ENCODE measurements around the gene SLC7A9. TPM values are rescaled to one million over a fixed set of nuclear protein-coding genes. Genes with fewer than 3 reads are reported as not detected.
"Not testable (repeated sequence)": the region's sequence is repeated elsewhere in the genome, so short reads cannot be mapped to it uniquely, and the experiment has no call there.

Gene SLC7A9
- total RNA-seq, 2 experiments from 2014 or later: not detected

DNA sequence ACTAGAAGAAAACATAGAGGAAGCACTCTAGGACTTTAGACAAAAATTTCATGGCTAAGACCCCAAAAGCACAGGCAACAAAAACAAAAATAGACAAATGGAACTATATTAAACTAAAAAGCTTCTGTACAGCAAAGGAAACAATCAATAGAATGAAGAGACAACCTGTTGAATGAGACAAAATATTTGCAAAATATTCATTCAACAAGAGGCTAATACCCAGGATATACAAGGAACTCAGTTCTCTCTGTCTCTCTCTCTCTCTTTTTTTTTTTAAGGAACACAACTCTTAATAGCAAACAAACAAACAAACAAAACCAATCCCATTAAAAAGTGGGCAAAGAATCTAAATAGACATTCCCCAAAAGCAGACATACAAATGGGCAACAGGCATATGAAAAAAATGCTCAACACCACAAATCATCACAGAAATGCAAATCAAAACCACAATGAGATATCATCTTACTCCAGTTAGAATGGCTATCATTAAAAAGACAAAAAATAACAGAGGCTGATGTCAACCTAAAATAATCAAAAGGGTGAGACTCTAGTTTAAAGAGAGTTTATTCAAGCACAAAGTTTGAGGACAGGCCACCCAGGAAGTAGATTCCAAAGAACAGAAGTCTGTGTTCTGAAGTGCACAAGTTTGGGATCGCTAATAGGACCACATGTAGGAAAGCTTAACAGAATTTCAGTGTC is 27.1 kb upstream of the SLC7A9 start:
- intact Hi-C loops (cut with micrococcal nuclease): no loop called here
- Mint-ChIP-seq H3K4me3 (no peak overlapping the region), H3K4me1 (ENCODE audit: low read depth) (peaks cover 5% of the 10 kb centered on the region), H3K9me3 (peaks cover 19% of the 10 kb centered on the region), H3K36me3 (ENCODE audit: low read depth) (peaks cover 52% of the 10 kb centered on the region), H3K27me3 (ENCODE audit: low read depth) (no peaks in the 10 kb centered on the region), H3K27ac (no peak overlapping the region)
- CTCF ChIA-PET: no interaction called here
- no peak for DNase-seq

- DNase-seq: no peak
- H3K27ac Mint-ChIP-seq: no peak overlapping the region
- no peaks in the 10 kb centered on the region for H3K27me3 Mint-ChIP-seq (ENCODE audit: low read depth)
- intact Hi-C loops (cut with micrococcal nuclease): no loop called here
- CTCF ChIA-PET: no interaction called here
- peaks cover 5% of the 10 kb centered on the region for H3K4me1 Mint-ChIP-seq (ENCODE audit: low read depth)
- H3K4me3 Mint-ChIP-seq: no peak overlapping the region
- H3K36me3 Mint-ChIP-seq (ENCODE audit: low read depth): peaks cover 52% of the 10 kb centered on the region
- peaks cover 23% of the 10 kb centered on the region for H3K9me3 Mint-ChIP-seq
These were observed 25.8 kb upstream of the SLC7A9 start for GRCh38 chr19:32895384-32895783.

DNA sequence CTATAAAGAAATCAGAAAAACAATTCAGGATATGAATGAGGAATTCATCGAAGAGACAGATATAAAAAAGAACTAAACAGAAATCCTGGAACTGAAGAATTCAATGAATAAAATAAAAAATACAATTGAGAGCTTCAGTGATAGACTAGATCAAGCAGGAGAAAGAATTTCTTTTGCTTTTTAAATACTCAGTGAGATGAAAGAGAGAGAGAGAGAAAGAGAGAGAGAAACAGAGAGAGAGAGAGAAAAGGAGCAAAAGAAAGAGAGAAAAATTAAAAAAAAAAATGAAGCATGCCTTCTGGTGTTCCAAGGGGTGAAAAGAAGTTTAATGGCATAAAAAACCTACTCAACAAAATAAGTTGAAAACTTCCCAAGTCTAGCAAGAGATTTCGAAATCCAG is 22.0 kb upstream of the SLC7A9 start:
- Mint-ChIP-seq H3K27me3 (ENCODE audit: low read depth) (no peaks in the 10 kb centered on the region), H3K4me3 (no peak overlapping the region), H3K9me3 (peaks cover 23% of the 10 kb centered on the region), H3K27ac (no peak overlapping the region), H3K4me1 (ENCODE audit: low read depth) (peaks cover 5% of the 10 kb centered on the region), H3K36me3 (ENCODE audit: low read depth) (peaks cover 43% of the 10 kb centered on the region)
- intact Hi-C loops (cut with micrococcal nuclease): no loop called here
- no peak for DNase-seq
- CTCF ChIA-PET: interaction anchor here (0.7 kb wide), 1 partner anchor 471 kb away, joined by 3 read pairs; no protein-coding TSS in a partner anchor

DNA sequence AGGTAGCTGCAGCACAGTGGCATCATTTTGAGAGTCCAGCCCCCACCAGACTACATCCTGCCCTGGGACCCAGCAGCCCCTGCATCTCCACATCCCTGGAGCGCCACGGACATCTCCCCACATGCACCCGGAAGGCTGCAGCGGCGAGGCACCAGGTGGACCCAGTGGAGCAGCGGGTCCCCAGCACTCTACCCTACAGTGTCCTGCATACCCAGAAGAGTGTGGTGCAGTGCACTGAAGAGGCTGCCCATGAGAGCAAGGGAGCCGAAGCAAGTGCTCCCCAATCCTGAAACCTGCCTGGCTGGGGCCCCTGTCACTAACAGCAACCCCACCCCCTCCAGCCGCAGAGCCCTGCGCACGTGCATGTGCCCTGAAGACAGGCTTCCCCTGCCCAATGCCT is 21.3 kb upstream of the SLC7A9 start:
- Mint-ChIP-seq H3K27ac (no peak overlapping the region), H3K4me3 (no peak overlapping the region), H3K4me1 (ENCODE audit: low read depth) (peaks cover 5% of the 10 kb centered on the region), H3K9me3 (peaks cover 23% of the 10 kb centered on the region), H3K36me3 (ENCODE audit: low read depth) (peaks cover 37% of the 10 kb centered on the region), H3K27me3 (ENCODE audit: low read depth) (no peaks in the 10 kb centered on the region)
- no peak for DNase-seq
- intact Hi-C loops (cut with micrococcal nuclease): no loop called here
- CTCF ChIA-PET: no interaction called here

DNA sequence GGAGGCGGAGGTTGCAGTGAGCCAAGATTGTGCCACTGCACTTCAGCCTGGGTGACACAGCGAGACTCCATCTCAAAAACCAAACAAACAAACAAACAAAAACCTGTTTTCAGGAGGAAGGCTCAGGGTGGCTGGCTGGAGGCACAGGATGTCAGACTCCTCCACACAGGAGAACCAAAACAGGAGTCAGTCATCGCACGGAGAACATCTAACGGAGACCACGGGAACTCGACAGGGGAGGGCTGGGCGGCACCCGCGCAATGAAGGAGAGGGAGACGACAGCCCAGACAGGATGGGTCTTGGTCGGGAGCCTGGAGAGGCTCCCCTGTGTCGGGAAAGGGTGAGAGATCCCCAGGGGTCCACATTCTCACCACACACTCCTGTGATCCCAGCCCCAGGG is 20.8 kb upstream of the SLC7A9 start:
- CTCF ChIA-PET: no interaction called here
- Mint-ChIP-seq H3K36me3 (ENCODE audit: low read depth) (peaks cover 37% of the 10 kb centered on the region), H3K27ac (no peak overlapping the region), H3K27me3 (ENCODE audit: low read depth) (no peaks in the 10 kb centered on the region), H3K9me3 (peaks cover 23% of the 10 kb centered on the region), H3K4me3 (no peak overlapping the region), H3K4me1 (ENCODE audit: low read depth) (peaks cover 4% of the 10 kb centered on the region)
- no peak for DNase-seq
- intact Hi-C loops (cut with micrococcal nuclease): no loop called here

- Mint-ChIP-seq H3K9me3 (peaks cover 22% of the 10 kb centered on the region), H3K36me3 (ENCODE audit: low read depth) (peaks cover 27% of the 10 kb centered on the region), H3K27me3 (ENCODE audit: low read depth) (no peaks in the 10 kb centered on the region), H3K27ac (no peak overlapping the region), H3K4me3 (no peak overlapping the region), H3K4me1 (ENCODE audit: low read depth) (no peaks in the 10 kb centered on the region)
- no peak for DNase-seq
- intact Hi-C loops (cut with micrococcal nuclease): no loop called here
- CTCF ChIA-PET: no interaction called here
These were observed 19.8 kb upstream of the SLC7A9 start for GRCh38 chr19:32889137-32889934.

DNA sequence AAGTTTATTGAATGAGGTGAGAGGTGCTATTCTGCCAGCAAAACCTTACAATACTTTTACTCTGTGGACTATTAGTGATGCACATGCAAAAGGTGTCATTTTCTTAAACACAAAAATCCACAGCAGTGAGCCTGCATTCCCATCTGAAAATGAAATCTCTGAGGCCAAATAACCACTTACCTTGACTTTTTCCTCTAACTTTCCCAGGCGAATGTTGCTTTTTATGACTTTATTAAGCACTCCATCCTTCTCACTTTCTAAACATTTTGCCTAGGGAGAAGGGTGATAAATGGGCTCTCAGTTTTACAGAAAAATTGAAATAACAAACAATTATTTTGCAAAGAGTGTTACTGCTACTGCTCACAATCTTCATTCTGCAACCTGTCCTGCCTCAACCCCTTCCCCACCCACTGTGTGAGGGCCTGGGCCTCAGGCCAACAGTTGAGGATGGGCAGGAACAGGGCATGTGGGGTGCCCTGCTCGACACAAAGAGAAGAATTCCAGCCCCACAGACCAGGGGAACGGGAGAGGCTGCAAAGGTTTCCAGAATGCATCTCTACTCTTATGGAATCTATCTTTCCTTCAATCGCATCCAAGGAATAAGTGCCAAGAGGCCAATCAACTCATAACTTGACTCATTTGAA is 18.1 kb upstream of the SLC7A9 start:
- Mint-ChIP-seq H3K27ac (no peak overlapping the region), H3K4me3 (no peak overlapping the region), H3K9me3 (peaks cover 10% of the 10 kb centered on the region), H3K4me1 (ENCODE audit: low read depth) (no peaks in the 10 kb centered on the region), H3K27me3 (ENCODE audit: low read depth) (no peaks in the 10 kb centered on the region), H3K36me3 (ENCODE audit: low read depth) (peaks cover 13% of the 10 kb centered on the region)
- no peak for DNase-seq
- CTCF ChIA-PET: no interaction called here
- intact Hi-C loops (cut with micrococcal nuclease): no loop called here

DNA sequence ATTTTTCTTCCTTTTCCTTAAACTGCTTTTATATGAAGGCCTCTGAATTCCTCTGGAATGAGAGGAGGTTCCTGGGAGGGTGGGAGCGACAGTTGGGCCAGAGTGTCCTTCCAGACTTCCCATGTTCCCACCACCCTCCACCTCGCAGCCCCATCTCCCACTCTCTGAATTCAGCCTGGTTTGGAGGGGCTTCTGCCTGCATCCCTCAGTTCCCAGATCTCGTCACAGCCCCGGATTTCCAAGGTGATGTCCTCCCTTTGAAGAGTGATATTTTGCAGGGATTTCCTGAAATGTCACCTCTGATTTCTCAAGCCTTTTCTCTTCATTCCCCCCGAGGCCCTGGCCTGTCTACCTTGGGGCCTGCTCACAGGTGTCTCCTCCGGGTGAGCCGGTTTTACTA is 16.7 kb upstream of the SLC7A9 start:
- no peaks in the 10 kb centered on the region for H3K27me3 Mint-ChIP-seq (ENCODE audit: low read depth)
- H3K27ac Mint-ChIP-seq: no peak overlapping the region
- peaks cover 5% of the 10 kb centered on the region for H3K36me3 Mint-ChIP-seq (ENCODE audit: low read depth)
- CTCF ChIA-PET: no interaction called here
- H3K4me3 Mint-ChIP-seq: no peak overlapping the region
- DNase-seq: no peak
- no peaks in the 10 kb centered on the region for H3K4me1 Mint-ChIP-seq (ENCODE audit: low read depth)
- intact Hi-C loops (cut with micrococcal nuclease): no loop called here
- peaks cover 2% of the 10 kb centered on the region for H3K9me3 Mint-ChIP-seq

GRCh38 chr19:32885255-32885654 is 15.7 kb upstream of the SLC7A9 start:
- H3K4me1 Mint-ChIP-seq (ENCODE audit: low read depth); H3K27me3 Mint-ChIP-seq (ENCODE audit: low read depth); DNase-seq; CTCF ChIA-PET; H3K4me3 Mint-ChIP-seq; intact Hi-C loops (cut with micrococcal nuclease); H3K27ac Mint-ChIP-seq; H3K36me3 Mint-ChIP-seq (ENCODE audit: low read depth); H3K9me3 Mint-ChIP-seq: not testable (repeated sequence)

DNA sequence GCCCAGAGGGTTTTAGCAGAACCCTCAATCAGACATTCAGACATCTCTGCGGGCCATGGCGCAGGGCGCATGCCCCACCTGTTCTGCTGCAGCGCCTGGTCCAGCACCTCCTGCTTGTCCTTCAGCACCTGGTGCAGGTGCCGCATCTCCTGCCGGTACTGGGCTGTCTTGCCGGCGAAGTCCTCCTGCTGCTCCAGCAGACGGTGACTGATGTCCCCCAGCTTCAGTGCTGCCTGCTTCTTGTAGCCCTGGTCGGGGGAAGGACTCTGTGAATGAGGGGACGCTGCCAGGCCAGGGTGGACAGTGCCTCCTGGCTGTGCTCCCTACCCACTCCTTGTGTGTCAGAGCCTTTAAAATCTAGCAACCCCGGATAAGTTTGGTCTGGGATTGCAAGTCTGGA is 12.2 kb upstream of the SLC7A9 start:
- Mint-ChIP-seq H3K27me3 (ENCODE audit: low read depth) (no peaks in the 10 kb centered on the region), H3K4me1 (ENCODE audit: low read depth) (no peaks in the 10 kb centered on the region), H3K4me3 (no peak overlapping the region), H3K9me3 (no peaks in the 10 kb centered on the region), H3K36me3 (ENCODE audit: low read depth) (peaks cover 1% of the 10 kb centered on the region), H3K27ac (no peak overlapping the region)
- CTCF ChIA-PET: no interaction called here
- DNase-seq: no peak
- intact Hi-C loops (cut with micrococcal nuclease): no loop called here

GRCh38 chr19:32880622-32881021 is 11.1 kb upstream of the SLC7A9 start:
- CTCF ChIA-PET: no interaction called here
- no peaks in the 10 kb centered on the region for H3K9me3 Mint-ChIP-seq
- intact Hi-C loops (cut with micrococcal nuclease): no loop called here
- no peak overlapping the region for H3K27ac Mint-ChIP-seq
- H3K36me3 Mint-ChIP-seq (ENCODE audit: low read depth): peaks cover 1% of the 10 kb centered on the region
- H3K4me1 Mint-ChIP-seq (ENCODE audit: low read depth): no peaks in the 10 kb centered on the region
- DNase-seq: no peak
- no peaks in the 10 kb centered on the region for H3K27me3 Mint-ChIP-seq (ENCODE audit: low read depth)
- no peak overlapping the region for H3K4me3 Mint-ChIP-seq

GRCh38 chr19:32879741-32880140 is 10.2 kb upstream of the SLC7A9 start:
- no peaks in the 10 kb centered on the region for H3K9me3 Mint-ChIP-seq
- H3K36me3 Mint-ChIP-seq (ENCODE audit: low read depth): peaks cover 1% of the 10 kb centered on the region
- no peak overlapping the region for H3K27ac Mint-ChIP-seq
- intact Hi-C loops (cut with micrococcal nuclease): no loop called here
- no peak for DNase-seq
- no peaks in the 10 kb centered on the region for H3K27me3 Mint-ChIP-seq (ENCODE audit: low read depth)
- H3K4me3 Mint-ChIP-seq: no peak overlapping the region
- H3K4me1 Mint-ChIP-seq (ENCODE audit: low read depth): no peaks in the 10 kb centered on the region
- CTCF ChIA-PET: interaction anchor here (0.6 kb wide), 1 partner anchor 189 kb away, joined by 4 read pairs; no protein-coding TSS in a partner anchor

All from activated naive CD4-positive, alpha-beta T cell treated with anti-CD3 and anti-CD28 coated beads for 36 hours (primary cell).